Endothelial cell of umbilical vein (primary cell): Measurements from ENCODE around the gene MYL5. TPM values are rescaled to one million over a fixed set of nuclear protein-coding genes. Genes with fewer than 3 reads are reported as not detected.

Source experiments
- BruUV-seq: library from RNA; stranded (reverse); fragments of 400-500 nt; replicated peaks from 2 replicates; lab custom pipeline; 2021; lab: Mats Ljungman, UMichigan
- CTCF ChIA-PET: fragments of 300-600, 350-600 bp; sonication (Branson Sonifier 250); formaldehyde crosslinking; loops from one replicate; lab custom pipeline; 2021; ENCODE audit warnings: antibody characterized with exemption, inconsistent platforms; lab: Charles Lee
- POLR2A ChIA-PET: fragments of 300-600, 350-600 bp; sonication (Branson Sonifier 250); formaldehyde crosslinking; loops from one replicate; lab custom pipeline; 2021; ENCODE audit warnings: antibody characterized with exemption, inconsistent platforms; lab: Charles Lee
- DNase-seq: peaks from one replicate; pipeline ENCODE4 v3.0.0-alpha.2; 2011; ENCODE audit warnings: low read depth, low spot score
- FAIRE-seq: peaks from 2 replicates; lab custom pipeline; 2011; peaks lifted over from hg19 to GRCh38; lab: Jason Lieb, UNC
- H2AFZ ChIP-seq: 2 replicates; pipeline ENCODE4 v1.6.0; 2012; ENCODE audit warnings: low read depth, low read length, control low read depth, inconsistent platforms
- H3K27ac ChIP-seq: 2 replicates; pipeline ENCODE4 v1.5.1; 2011; ENCODE audit warnings: low read depth, mild to moderate bottlenecking, control low read depth, low read length, moderate library complexity; ENCODE audit not compliant: insufficient read depth
- H3K27me3 ChIP-seq, 2 experiments: 2 replicates each; pipeline versions ENCODE4 v1.6.0 to v1.6.1; 2011; ENCODE audit warnings: low read length in 2 of 2, mixed read lengths in 1 of 2; ENCODE audit not compliant: control insufficient read depth in 2 of 2, insufficient read depth in 2 of 2
- H3K36me3 ChIP-seq, 2 experiments: 2 replicates in 1 of 2; 3 replicates in 1 of 2; pipeline ENCODE4 v1.5.1; 2011; ENCODE audit warnings: low read length in 2 of 2, mild to moderate bottlenecking in 1 of 2, moderate library complexity in 1 of 2; ENCODE audit not compliant: control insufficient read depth in 2 of 2, insufficient read depth in 2 of 2; ENCODE audit errors: extremely low read depth in 1 of 2
- H3K4me1 ChIP-seq: 3 replicates; pipeline ENCODE4 v1.5.1; 2011; ENCODE audit warnings: mild to moderate bottlenecking, low read length; ENCODE audit not compliant: control insufficient read depth, insufficient read depth; ENCODE audit errors: extremely low read depth
- H3K4me2 ChIP-seq: 2 replicates; pipeline ENCODE4 v1.6.1; 2011; ENCODE audit warnings: low read length, control low read depth, mixed read lengths; ENCODE audit not compliant: insufficient read depth
- H3K4me3 ChIP-seq, 3 experiments: fragments of 200-600 bp in 1 of 3; sonication (generic), shearing (Covaris generic) in 1 of 3; replicated peaks in 1 of 3; 2 replicates each; pipeline ENCODE4 v1.5.1; 2011 to 2016; ENCODE audit warnings: control low read depth in 3 of 3, low read length in 3 of 3, mild to moderate bottlenecking in 2 of 3, inconsistent platforms in 1 of 3, low read depth in 1 of 3, moderate library complexity in 1 of 3; ENCODE audit not compliant: insufficient read depth in 1 of 3
- H3K79me2 ChIP-seq: 2 replicates; pipeline ENCODE4 v1.6.0; 2012; ENCODE audit warnings: low read length, inconsistent platforms; ENCODE audit not compliant: control insufficient read depth, insufficient read depth
- H3K9ac ChIP-seq: replicated peaks from 2 replicates; pipeline ENCODE3; 2011; ENCODE audit warnings: low read length, control low read depth; ENCODE audit not compliant: insufficient read depth; ENCODE audit errors: extremely low read depth
- H3K9me1 ChIP-seq: replicated peaks from 3 replicates; pipeline ENCODE4 v1.6.0; 2011; ENCODE audit warnings: mild to moderate bottlenecking, low read length; ENCODE audit not compliant: control insufficient read depth, insufficient read depth; ENCODE audit errors: extremely low read depth
- H3K9me3 ChIP-seq: replicated peaks from 2 replicates; pipeline ENCODE4 v1.5.1; 2012; ENCODE audit warnings: low read length, inconsistent platforms; ENCODE audit not compliant: control insufficient read depth, insufficient read depth
- H4K20me1 ChIP-seq: replicated peaks from 2 replicates; pipeline ENCODE3; 2011; ENCODE audit warnings: mild to moderate bottlenecking, low read length; ENCODE audit not compliant: control insufficient read depth, insufficient read depth; ENCODE audit errors: extremely low read depth
- CTCF ChIP-seq, 2 donors: IDR thresholded peaks; 1 replicate in 1 of 2; 2 replicates in 1 of 2; pipeline ENCODE4 v1.5.1; 2011; ENCODE audit warnings: low read length in 2 of 2, mild to moderate bottlenecking in 2 of 2, moderate library complexity in 2 of 2, control low read depth in 1 of 2, inconsistent platforms in 1 of 2, low read depth in 1 of 2; ENCODE audit not compliant: insufficient read depth in 1 of 2; ENCODE audit errors: extremely low read depth in 1 of 2
- EZH2 ChIP-seq: IDR thresholded peaks from 2 replicates; pipeline ENCODE4 v1.6.1; 2012; ENCODE audit warnings: borderline replicate concordance, low read depth, mild to moderate bottlenecking, moderate library complexity, low read length, inconsistent platforms; ENCODE audit not compliant: severe bottlenecking
- FOS ChIP-seq: IDR thresholded peaks from 2 replicates; pipeline ENCODE4 v1.6.1; 2011; ENCODE audit warnings: mild to moderate bottlenecking, low read length, moderate library complexity, borderline replicate concordance; ENCODE audit not compliant: insufficient read depth
- GATA2 ChIP-seq: IDR thresholded peaks from 2 replicates; pipeline ENCODE4 v1.7.0; 2011; ENCODE audit warnings: low read depth, mild to moderate bottlenecking, moderate library complexity, mixed read lengths, low read length; ENCODE audit not compliant: insufficient read length, insufficient read depth
- JUN ChIP-seq: IDR thresholded peaks from 2 replicates; pipeline ENCODE4 v1.6.1; 2011; ENCODE audit warnings: borderline replicate concordance, low read depth; ENCODE audit not compliant: insufficient read length, insufficient read depth
- MAX ChIP-seq: IDR thresholded peaks from 2 replicates; pipeline ENCODE4 v1.6.1; 2011; ENCODE audit not compliant: insufficient read depth, insufficient read length
- MYC ChIP-seq: IDR thresholded peaks from one replicate; pipeline ENCODE4 v1.6.1; 2011; ENCODE audit warnings: mild to moderate bottlenecking, low read depth, low read length
- POLR2A ChIP-seq: IDR thresholded peaks from 2 replicates; pipeline ENCODE4 v1.6.1; 2012; ENCODE audit warnings: low read depth, mild to moderate bottlenecking, control low read depth, low read length
- POLR2AphosphoS5 ChIP-seq: IDR thresholded peaks from 2 replicates; pipeline ENCODE4 v1.6.1; 2012; ENCODE audit warnings: low read depth, mild to moderate bottlenecking, control low read depth, low read length, moderate library complexity; ENCODE audit not compliant: insufficient read depth
- dilution Hi-C: fragments of 300-500 bp; cut with MboI; formaldehyde crosslinking; loops from one replicate; pipeline ENCODE4 v1.15.0; 2019; ENCODE audit warnings: low sequenced_read_pairs; ENCODE audit not compliant: extremely low pct_ligation_motif_present
- intact Hi-C: fragments of 100-400 bp; cut with micrococcal nuclease; formaldehyde crosslinking; loops from one replicate; pipeline ENCODE4 v1.10.0; 2022
- polyA plus RNA-seq, 4 experiments: library from polyadenylated mRNA; depleted of rRNA in 3 of 4; stranded (reverse) in 3 of 4; unstranded in 1 of 4; fragments of >200 nt; gene quantifications; 2 replicates each; pipeline versions ENCODE4 v1.2.1 to v1.2.3, GENCODE V29; 2011 to 2012; ENCODE audit warnings: missing spikeins in 1 of 4
- total RNA-seq: library from RNA; stranded (reverse); gene quantifications from 2 replicates; pipeline ENCODE4 v1.2.3, GENCODE V29; 2021

The MYL5 gene
- total and polyA plus RNA-seq, 2 donors (not counting 3 experiments of a cell fraction or from before 2014, with no cell fraction given): 12.3 to 13.4 TPM

- H3K27me3 ChIP-seq: no peaks in the 10 kb centered on the region
- H3K36me3 ChIP-seq: peaks cover 4 to 7% of the 10 kb centered on the region in 2 experiments
- no peak overlapping the region for H3K4me3 ChIP-seq
- H2AFZ ChIP-seq: no peak overlapping the region
- no peak overlapping the region for H3K27ac ChIP-seq
- no peaks in the 10 kb centered on the region for H3K9me3 ChIP-seq
- no peaks in the 10 kb centered on the region for H3K9me1 ChIP-seq
- no peak for FAIRE-seq
- dilution Hi-C loops: no loop called here
- BruUV-seq: no TSS peak
- intact Hi-C loops: no loop called here
- peaks cover 30% of the 10 kb centered on the region for H3K4me1 ChIP-seq
- H3K9ac ChIP-seq: no peak overlapping the region
- TF ChIP-seq MYC: no peak
- no peak for TF ChIP-seq JUN
- no peak for TF ChIP-seq CTCF (IDR thresholded peaks at IDR 0.05; ENCODE audit: extremely low read depth in 1 of 2, insufficient read depth in 1 of 2, low read depth in 1 of 2, low read length in 2 of 2)
- no peak for TF ChIP-seq POLR2A
- TF ChIP-seq POLR2AphosphoS5: no peak
- TF ChIP-seq GATA2: no peak
- TF ChIP-seq FOS: no peak
- TF ChIP-seq MAX: no peak
- no peak for TF ChIP-seq EZH2
- no peak overlapping the region for H3K4me2 ChIP-seq
- ChIA-PET CTCF (interaction anchor here (2.4 kb wide), 1 partner anchor 40 kb away, joined by 9 read pairs; no protein-coding TSS in a partner anchor), POLR2A (no interaction called here)
- peaks cover 87% of the 10 kb centered on the region for H3K79me2 ChIP-seq
- DNase-seq: no peak
- H4K20me1 ChIP-seq: peaks cover 5% of the 10 kb centered on the region
These were observed 49.6 kb downstream of the MYL5 start for GRCh38 chr4:723751-724530.
